Panc1 (cell line): ENCODE measurements around the gene MICA. TPM values are rescaled to one million over a fixed set of nuclear protein-coding genes. Genes with fewer than 3 reads are reported as not detected.

Source experiments
- ATAC-seq: fragments of 200-7000 bp; cut with Tn5 transposase; 2 replicates; pipeline ENCODE4 v1.9.1; 2020; ENCODE audit warnings: mild to moderate bottlenecking, moderate library complexity
- BruUV-seq: library from RNA; stranded (reverse); fragments of 400-500 nt; replicated peaks from 2 replicates; lab custom pipeline; 2021; lab: Mats Ljungman, UMichigan
- CTCF ChIA-PET: fragments of 300-600 bp; sonication (Branson Sonifier 250); formaldehyde crosslinking; loops from one replicate; lab custom pipeline; 2022; ENCODE audit warnings: antibody characterized with exemption; lab: Charles Lee
- POLR2A ChIA-PET: fragments of 300-600 bp; sonication (Branson Sonifier 250); formaldehyde crosslinking; loops from one replicate; lab custom pipeline; 2022; ENCODE audit warnings: antibody characterized with exemption; lab: Charles Lee
- DNase-seq: peaks from one replicate; pipeline ENCODE4 v3.0.0-alpha.2; 2010; ENCODE audit warnings: low read depth, low spot score
- H3K27ac ChIP-seq: 2 replicates; pipeline ENCODE4 v1.5.1; 2011; ENCODE audit warnings: mild to moderate bottlenecking, low read length, inconsistent platforms
- H3K27me3 ChIP-seq: fragments of 200-500 bp; sonication (Bioruptor generic); 2 replicates; pipeline ENCODE4 v1.6.0; 2014; ENCODE audit warnings: low read length, inconsistent platforms; ENCODE audit not compliant: control insufficient read depth, insufficient read depth
- H3K36me3 ChIP-seq: fragments of 200-500 bp; sonication (Bioruptor generic); 2 replicates; pipeline ENCODE4 v1.5.1; 2014; ENCODE audit warnings: inconsistent platforms, mild to moderate bottlenecking, low read length, moderate library complexity; ENCODE audit not compliant: control insufficient read depth, insufficient read depth
- H3K4me1 ChIP-seq: 2 replicates; pipeline ENCODE4 v1.5.1; 2011; ENCODE audit warnings: inconsistent platforms, mild to moderate bottlenecking, low read length, moderate library complexity; ENCODE audit not compliant: control insufficient read depth, insufficient read depth
- H3K4me3 ChIP-seq, 2 experiments: 2 replicates each; pipeline ENCODE4 v1.5.1; 2011 to 2012; ENCODE audit warnings: low read depth in 2 of 2, low read length in 2 of 2, mild to moderate bottlenecking in 2 of 2, inconsistent platforms in 1 of 2, moderate library complexity in 1 of 2
- H3K9me3 ChIP-seq: fragments of 200-500 bp; sonication (Bioruptor generic); 2 replicates; pipeline ENCODE4 v1.5.1; 2014; ENCODE audit warnings: low read depth, mild to moderate bottlenecking, inconsistent platforms, low read length, moderate library complexity; ENCODE audit not compliant: control insufficient read depth, insufficient read depth
- CTCF ChIP-seq: fragments of 450-650 bp; IDR thresholded peaks from 2 replicates; pipeline ENCODE4 v1.5.1; 2017; ENCODE audit warnings: mild to moderate bottlenecking
- POLR2AphosphoS5 ChIP-seq: IDR thresholded peaks from 2 replicates; pipeline ENCODE4 v1.6.1; 2012; ENCODE audit warnings: mild to moderate bottlenecking, low read depth, low read length, moderate library complexity
- REST ChIP-seq, 2 experiments: IDR thresholded peaks; 2 replicates each; pipeline ENCODE4 v1.6.1; 2011 to 2012; ENCODE audit warnings: low read depth in 2 of 2, control low read depth in 1 of 2, low read length in 1 of 2, mild to moderate bottlenecking in 1 of 2, moderate library complexity in 1 of 2; ENCODE audit not compliant: insufficient read depth in 1 of 2
- SIN3A ChIP-seq: IDR thresholded peaks from 2 replicates; pipeline ENCODE4 v1.6.1; 2012; ENCODE audit warnings: low read depth, mild to moderate bottlenecking, low read length, moderate library complexity, borderline replicate concordance; ENCODE audit not compliant: insufficient read depth
- TCF7L2 ChIP-seq: IDR thresholded peaks from 2 replicates; pipeline ENCODE4 v1.6.1; 2011; ENCODE audit warnings: mild to moderate bottlenecking, low read depth, low read length, inconsistent platforms
- in situ Hi-C: cut with HindIII; loops from 2 replicates; pipeline ENCODE4 v1.10.0; 2016; ENCODE audit warnings: low sequenced_read_pairs, low pct_unique_long_range_greater_than_20kb
- intact Hi-C: fragments of 100-400 bp; cut with micrococcal nuclease; formaldehyde crosslinking; loops from one replicate; pipeline ENCODE4 v1.10.0; 2022; ENCODE audit not compliant: unreplicated experiment
- total RNA-seq: library from RNA; stranded (reverse); gene quantifications from one replicate; pipeline ENCODE4 v1.2.1, GENCODE V29; 2021; ENCODE audit not compliant: unreplicated experiment

The MICA gene
- total RNA-seq, 1 experiment from 2014 or later, result 33.9 TPM

- Histone ChIP-seq H3K36me3 (no peaks in the 10 kb centered on the region), H3K9me3 (no peaks in the 10 kb centered on the region), H3K4me1 (0 out of 2 replicates have a peak, but pooled peaks cover 4% of the 10 kb centered on the region), H3K27me3 (peaks cover 21% of the 10 kb centered on the region), H3K4me3 (no peak overlapping the region), H3K27ac (no peak overlapping the region)
- DNase-seq (no peak), ATAC-seq (no peak)
- in situ Hi-C loops, result no loop called here
- intact Hi-C loops, result no loop called here
- TF ChIP-seq TCF7L2 (no peak), REST (IDR thresholded peaks at IDR 0.05; ENCODE audit: insufficient read depth in 1 of 2, low read depth in 2 of 2, low read length in 1 of 2) (no peak), SIN3A (no peak), CTCF (no peak), POLR2AphosphoS5 (no peak)
- CTCF ChIA-PET, result interaction anchor here (0.7 kb wide), 1 partner anchor 27 kb away, joined by 3 read pairs; no protein-coding TSS in a partner anchor
- BruUV-seq, result no TSS peak
- POLR2A ChIA-PET, result interaction anchor here (0.6 kb wide), 1 partner anchor 167 kb away, joined by 6 read pairs; no protein-coding TSS in a partner anchor
Measured at GRCh38 chr6:31359581-31359980, 43.8 kb upstream of the MICA start.

GRCh38 chr6:31362751-31363150, 40.6 kb upstream of the MICA start:
- H3K4me3 ChIP-seq, result no peak overlapping the region
- DNase-seq, result no peak
- H3K4me1 ChIP-seq, result no peaks in the 10 kb centered on the region
- ATAC-seq, result no peak
- POLR2A ChIA-PET, result no interaction called here
- intact Hi-C loops (no loop called here), in situ Hi-C loops (no loop called here)
- H3K36me3 ChIP-seq, result no peaks in the 10 kb centered on the region
- no peak overlapping the region for H3K27ac ChIP-seq
- H3K9me3 ChIP-seq, result no peaks in the 10 kb centered on the region
- CTCF ChIA-PET, result no interaction called here
- no TSS peak for BruUV-seq
- H3K27me3 ChIP-seq, result peaks cover 32% of the 10 kb centered on the region
- TF ChIP-seq POLR2AphosphoS5 (no peak), CTCF (no peak), TCF7L2 (no peak), REST (IDR thresholded peaks at IDR 0.05; ENCODE audit: insufficient read depth in 1 of 2, low read depth in 2 of 2, low read length in 1 of 2) (no peak), SIN3A (no peak)
